HepG2 (cell line): ENCODE measurements around the gene PSMG3. TPM values are rescaled to one million over a fixed set of nuclear protein-coding genes. Genes with fewer than 3 reads are reported as not detected.

Source experiments
- HNF4A ChIP-seq: sonication (generic); formaldehyde crosslinking; IDR thresholded peaks from 2 replicates; pipeline ENCODE4 v1.4.0; 2020; ENCODE audit warnings: missing genetic modification reagents
- HOXA5 ChIP-seq: sonication (generic); formaldehyde crosslinking; IDR thresholded peaks from 2 replicates; pipeline ENCODE4 v1.4.0; 2020; ENCODE audit warnings: missing genetic modification reagents
- JUN ChIP-seq: sonication (generic); formaldehyde crosslinking; IDR thresholded peaks from 2 replicates; pipeline ENCODE4 v1.4.0; 2020; ENCODE audit warnings: mild to moderate bottlenecking, missing genetic modification reagents
- MZF1 ChIP-seq: sonication (generic); formaldehyde crosslinking; IDR thresholded peaks from 2 replicates; pipeline ENCODE4 v1.8.1; 2023; ENCODE audit warnings: mild to moderate bottlenecking, missing genetic modification reagents, borderline replicate concordance
- NR2F2 ChIP-seq: IDR thresholded peaks from 2 replicates; pipeline ENCODE4 v1.6.1; 2012; ENCODE audit warnings: low read depth, inconsistent platforms, borderline replicate concordance
- POLR2G ChIP-seq: fragments of 200-400 bp; formaldehyde crosslinking; IDR thresholded peaks from 2 replicates; pipeline ENCODE4 v1.6.1; 2018; ENCODE audit warnings: mild to moderate bottlenecking, low read depth, low read length, moderate library complexity
- RNF2 ChIP-seq: fragments of 450-650 bp; conservative IDR thresholded peaks from 2 replicates; pipeline ENCODE4 v1.6.1; 2016; ENCODE audit warnings: low read depth
- SP1 ChIP-seq, 2 experiments: fragments of 450-650 bp in 1 of 2; sonication (generic) in 1 of 2; formaldehyde crosslinking in 1 of 2; IDR thresholded peaks; 2 replicates each; pipeline versions ENCODE4 v1.4.0 to v1.6.1; 2016 to 2020; ENCODE audit warnings: missing genetic modification reagents in 1 of 2
- SPEN ChIP-seq: sonication (generic); formaldehyde crosslinking; IDR thresholded peaks from 2 replicates; pipeline ENCODE4 v1.5.1; 2020; ENCODE audit warnings: low read depth, mild to moderate bottlenecking, missing genetic modification reagents
- ZNF432 ChIP-seq: sonication (generic); formaldehyde crosslinking; IDR thresholded peaks from 2 replicates; pipeline ENCODE4 v1.5.0; 2020; ENCODE audit warnings: missing genetic modification reagents, mild to moderate bottlenecking, borderline replicate concordance
- ZNF724P ChIP-seq: sonication (generic); formaldehyde crosslinking; IDR thresholded peaks from 2 replicates; pipeline ENCODE4 v1.8.0; 2022; ENCODE audit warnings: missing genetic modification reagents, borderline replicate concordance
- ZNF792 ChIP-seq: IDR thresholded peaks from 2 replicates; pipeline ENCODE4 v1.6.1; 2016
- ZSCAN20 ChIP-seq: sonication (generic); formaldehyde crosslinking; IDR thresholded peaks from 2 replicates; pipeline ENCODE4 v1.4.0; 2020; ENCODE audit warnings: missing genetic modification reagents, mild to moderate bottlenecking, borderline replicate concordance
- polyA plus RNA-seq, 8 experiments: library from polyadenylated mRNA; depleted of rRNA in 3 of 8; stranded (reverse) in 7 of 8; unstranded in 1 of 8; fragments of >200 nt; fragmentation: Illumina TruSeq in 4 of 8; extraction: Trizol in 4 of 8; gene quantifications; 2 replicates each; pipeline versions ENCODE4 v1.2.1 to v1.2.3, GENCODE V29; 2011 to 2016; ENCODE audit warnings: low read depth in 4 of 8, missing spikeins in 1 of 8, mixed read lengths in 1 of 8; ENCODE audit not compliant: insufficient read depth in 1 of 8
- total RNA-seq, 5 experiments: library from RNA; depleted of rRNA; stranded (reverse); fragments of >200 nt; fragmentation: Illumina TruSeq; extraction: Trizol; gene quantifications; 2 replicates each; pipeline ENCODE4 v1.2.3, GENCODE V29; 2016; ENCODE audit warnings: low read depth in 1 of 5
- TF ChIP-seq, protein P1 (sequence below): sonication (generic); formaldehyde crosslinking; IDR thresholded peaks from 2 replicates; pipeline ENCODE4 v1.8.1; 2023; ENCODE audit warnings: mild to moderate bottlenecking, missing genetic modification reagents, borderline replicate concordance
- TF ChIP-seq, protein P2 (sequence below): sonication (generic); formaldehyde crosslinking; IDR thresholded peaks from 2 replicates; pipeline ENCODE4 v1.4.0; 2020; ENCODE audit warnings: missing genetic modification reagents
- TF ChIP-seq, protein P3 (sequence below): sonication (generic); formaldehyde crosslinking; IDR thresholded peaks from 2 replicates; pipeline ENCODE4 v1.4.0; 2020; ENCODE audit warnings: missing genetic modification reagents
- TF ChIP-seq, protein P4 (sequence below): sonication (generic); formaldehyde crosslinking; IDR thresholded peaks from 2 replicates; pipeline ENCODE4 v1.4.0; 2020; ENCODE audit warnings: mild to moderate bottlenecking, missing genetic modification reagents, borderline replicate concordance
- TF ChIP-seq, protein P5 (sequence below): IDR thresholded peaks from 2 replicates; pipeline ENCODE4 v1.6.1; 2012; ENCODE audit warnings: inconsistent platforms

PSMG3 gene
- total and polyA plus RNA-seq, 2 of the 13 experiments (the other 11 are each of a cell fraction or from before 2014, with no cell fraction given): 29.6 to 48.4 TPM

DNA sequence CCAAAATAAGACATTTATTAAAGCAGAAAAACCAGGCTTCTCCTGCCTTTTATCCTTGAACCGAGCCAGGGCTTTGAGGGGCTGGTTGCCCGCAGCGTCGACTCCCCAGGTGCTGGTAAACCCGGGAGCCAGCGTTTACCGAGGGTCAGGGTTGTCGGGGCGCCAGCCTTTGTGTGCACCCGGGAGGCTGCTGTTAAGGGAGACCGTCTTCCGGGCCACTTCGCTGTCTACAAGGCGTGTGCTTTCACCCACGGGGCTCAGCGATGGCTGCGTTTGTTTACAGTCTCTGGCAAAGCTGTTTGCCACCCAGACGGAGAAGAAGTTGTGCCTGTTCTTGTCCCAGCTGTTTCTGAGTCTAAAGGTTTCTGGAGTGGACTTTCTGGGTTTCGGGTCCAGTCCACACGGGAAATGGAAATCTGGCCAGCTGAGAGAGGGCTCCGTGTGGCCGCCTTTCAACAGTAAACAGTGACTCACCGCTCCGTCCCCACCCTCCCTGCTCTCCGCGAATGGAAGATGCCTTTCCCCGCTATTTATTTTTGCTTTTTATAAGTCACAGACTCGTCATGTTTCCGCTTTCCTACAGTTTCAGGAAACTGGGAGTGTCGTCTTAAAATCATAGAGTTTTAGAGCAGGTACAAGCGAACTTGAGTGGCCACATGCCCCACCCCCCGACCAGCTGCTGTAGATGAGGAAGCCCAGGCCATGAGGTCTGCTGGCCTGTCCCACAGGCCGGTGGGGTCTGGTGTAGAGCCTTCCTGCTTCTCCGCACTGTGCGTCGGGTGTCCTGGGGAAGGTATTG lies 37.2 kb downstream of the PSMG3 start (continued):
- TF ChIP-seq, protein P1, sequence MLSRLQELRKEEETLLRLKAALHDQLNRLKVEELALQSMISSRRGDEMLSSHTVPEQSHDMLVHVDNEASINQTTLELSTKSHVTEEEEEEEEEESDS (CRISPR knock-in tag): no peak
- TF ChIP-seq ZNF792 (peak; percentile 27; the same call in 1 of the 2 replicates), HNF4A (CRISPR knock-in tag) (peak; percentile 72), MZF1 (CRISPR knock-in tag) (no peak), HOXA5 (CRISPR knock-in tag) (no peak), ZNF432 (CRISPR knock-in tag) (no peak), POLR2G (peak; percentile 64; the same call in 1 of the 2 replicates), JUN (CRISPR knock-in tag) (peak; percentile 42; the same call in 1 of the 2 replicates), ZNF724P (CRISPR knock-in tag) (no peak), NR2F2 (no peak), RNF2 (no peak), ZSCAN20 (CRISPR knock-in tag) (no peak), SP1 (IDR thresholded peaks at IDR 0.05) (no peak), SP1 (CRISPR knock-in tag; IDR thresholded peaks at IDR 0.05) (no peak), SPEN (CRISPR knock-in tag) (0 out of 2 replicates have a peak, but pooled peaks have one; percentile 25)
- TF ChIP-seq, protein P2, sequence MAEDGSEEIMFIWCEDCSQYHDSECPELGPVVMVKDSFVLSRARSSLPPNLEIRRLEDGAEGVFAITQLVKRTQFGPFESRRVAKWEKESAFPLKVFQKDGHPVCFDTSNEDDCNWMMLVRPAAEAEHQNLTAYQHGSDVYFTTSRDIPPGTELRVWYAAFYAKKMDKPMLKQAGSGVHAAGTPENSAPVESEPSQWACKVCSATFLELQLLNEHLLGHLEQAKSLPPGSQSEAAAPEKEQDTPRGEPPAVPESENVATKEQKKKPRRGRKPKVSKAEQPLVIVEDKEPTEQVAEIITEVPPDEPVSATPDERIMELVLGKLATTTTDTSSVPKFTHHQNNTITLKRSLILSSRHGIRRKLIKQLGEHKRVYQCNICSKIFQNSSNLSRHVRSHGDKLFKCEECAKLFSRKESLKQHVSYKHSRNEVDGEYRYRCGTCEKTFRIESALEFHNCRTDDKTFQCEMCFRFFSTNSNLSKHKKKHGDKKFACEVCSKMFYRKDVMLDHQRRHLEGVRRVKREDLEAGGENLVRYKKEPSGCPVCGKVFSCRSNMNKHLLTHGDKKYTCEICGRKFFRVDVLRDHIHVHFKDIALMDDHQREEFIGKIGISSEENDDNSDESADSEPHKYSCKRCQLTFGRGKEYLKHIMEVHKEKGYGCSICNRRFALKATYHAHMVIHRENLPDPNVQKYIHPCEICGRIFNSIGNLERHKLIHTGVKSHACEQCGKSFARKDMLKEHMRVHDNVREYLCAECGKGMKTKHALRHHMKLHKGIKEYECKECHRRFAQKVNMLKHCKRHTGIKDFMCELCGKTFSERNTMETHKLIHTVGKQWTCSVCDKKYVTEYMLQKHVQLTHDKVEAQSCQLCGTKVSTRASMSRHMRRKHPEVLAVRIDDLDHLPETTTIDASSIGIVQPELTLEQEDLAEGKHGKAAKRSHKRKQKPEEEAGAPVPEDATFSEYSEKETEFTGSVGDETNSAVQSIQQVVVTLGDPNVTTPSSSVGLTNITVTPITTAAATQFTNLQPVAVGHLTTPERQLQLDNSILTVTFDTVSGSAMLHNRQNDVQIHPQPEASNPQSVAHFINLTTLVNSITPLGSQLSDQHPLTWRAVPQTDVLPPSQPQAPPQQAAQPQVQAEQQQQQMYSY (CRISPR knock-in tag): peak; percentile 70; the same call in 1 of the 2 replicates
- TF ChIP-seq, protein P3, sequence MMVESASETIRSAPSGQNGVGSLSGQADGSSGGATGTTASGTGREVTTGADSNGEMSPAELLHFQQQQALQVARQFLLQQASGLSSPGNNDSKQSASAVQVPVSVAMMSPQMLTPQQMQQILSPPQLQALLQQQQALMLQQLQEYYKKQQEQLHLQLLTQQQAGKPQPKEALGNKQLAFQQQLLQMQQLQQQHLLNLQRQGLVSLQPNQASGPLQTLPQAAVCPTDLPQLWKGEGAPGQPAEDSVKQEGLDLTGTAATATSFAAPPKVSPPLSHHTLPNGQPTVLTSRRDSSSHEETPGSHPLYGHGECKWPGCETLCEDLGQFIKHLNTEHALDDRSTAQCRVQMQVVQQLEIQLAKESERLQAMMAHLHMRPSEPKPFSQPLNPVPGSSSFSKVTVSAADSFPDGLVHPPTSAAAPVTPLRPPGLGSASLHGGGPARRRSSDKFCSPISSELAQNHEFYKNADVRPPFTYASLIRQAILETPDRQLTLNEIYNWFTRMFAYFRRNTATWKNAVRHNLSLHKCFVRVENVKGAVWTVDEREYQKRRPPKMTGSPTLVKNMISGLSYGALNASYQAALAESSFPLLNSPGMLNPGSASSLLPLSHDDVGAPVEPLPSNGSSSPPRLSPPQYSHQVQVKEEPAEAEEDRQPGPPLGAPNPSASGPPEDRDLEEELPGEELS (CRISPR knock-in tag): peak; percentile 62
- TF ChIP-seq, protein P4, sequence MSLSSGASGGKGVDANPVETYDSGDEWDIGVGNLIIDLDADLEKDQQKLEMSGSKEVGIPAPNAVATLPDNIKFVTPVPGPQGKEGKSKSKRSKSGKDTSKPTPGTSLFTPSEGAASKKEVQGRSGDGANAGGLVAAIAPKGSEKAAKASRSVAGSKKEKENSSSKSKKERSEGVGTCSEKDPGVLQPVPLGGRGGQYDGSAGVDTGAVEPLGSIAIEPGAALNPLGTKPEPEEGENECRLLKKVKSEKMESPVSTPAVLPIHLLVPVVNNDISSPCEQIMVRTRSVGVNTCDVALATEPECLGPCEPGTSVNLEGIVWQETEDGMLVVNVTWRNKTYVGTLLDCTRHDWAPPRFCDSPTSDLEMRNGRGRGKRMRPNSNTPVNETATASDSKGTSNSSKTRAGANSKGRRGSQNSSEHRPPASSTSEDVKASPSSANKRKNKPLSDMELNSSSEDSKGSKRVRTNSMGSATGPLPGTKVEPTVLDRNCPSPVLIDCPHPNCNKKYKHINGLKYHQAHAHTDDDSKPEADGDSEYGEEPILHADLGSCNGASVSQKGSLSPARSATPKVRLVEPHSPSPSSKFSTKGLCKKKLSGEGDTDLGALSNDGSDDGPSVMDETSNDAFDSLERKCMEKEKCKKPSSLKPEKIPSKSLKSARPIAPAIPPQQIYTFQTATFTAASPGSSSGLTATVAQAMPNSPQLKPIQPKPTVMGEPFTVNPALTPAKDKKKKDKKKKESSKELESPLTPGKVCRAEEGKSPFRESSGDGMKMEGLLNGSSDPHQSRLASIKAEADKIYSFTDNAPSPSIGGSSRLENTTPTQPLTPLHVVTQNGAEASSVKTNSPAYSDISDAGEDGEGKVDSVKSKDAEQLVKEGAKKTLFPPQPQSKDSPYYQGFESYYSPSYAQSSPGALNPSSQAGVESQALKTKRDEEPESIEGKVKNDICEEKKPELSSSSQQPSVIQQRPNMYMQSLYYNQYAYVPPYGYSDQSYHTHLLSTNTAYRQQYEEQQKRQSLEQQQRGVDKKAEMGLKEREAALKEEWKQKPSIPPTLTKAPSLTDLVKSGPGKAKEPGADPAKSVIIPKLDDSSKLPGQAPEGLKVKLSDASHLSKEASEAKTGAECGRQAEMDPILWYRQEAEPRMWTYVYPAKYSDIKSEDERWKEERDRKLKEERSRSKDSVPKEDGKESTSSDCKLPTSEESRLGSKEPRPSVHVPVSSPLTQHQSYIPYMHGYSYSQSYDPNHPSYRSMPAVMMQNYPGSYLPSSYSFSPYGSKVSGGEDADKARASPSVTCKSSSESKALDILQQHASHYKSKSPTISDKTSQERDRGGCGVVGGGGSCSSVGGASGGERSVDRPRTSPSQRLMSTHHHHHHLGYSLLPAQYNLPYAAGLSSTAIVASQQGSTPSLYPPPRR (CRISPR knock-in tag): 0 out of 2 replicates have a peak, but pooled peaks have one; percentile 68
- TF ChIP-seq, protein P5, sequence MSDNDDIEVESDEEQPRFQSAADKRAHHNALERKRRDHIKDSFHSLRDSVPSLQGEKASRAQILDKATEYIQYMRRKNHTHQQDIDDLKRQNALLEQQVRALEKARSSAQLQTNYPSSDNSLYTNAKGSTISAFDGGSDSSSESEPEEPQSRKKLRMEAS: peak; percentile 17; the same call in 1 of the 2 replicates
